AG08395 (cell line): ENCODE data around the gene DBH.

ENCODE experiments used
- DNase-seq: peaks from one replicate; pipeline ENCODE4 v3.0.0; 2012; ENCODE audit warnings: mixed read lengths, low spot score

Gene DBH

GRCh38 chr9:133684121-133684935 is 48.2 kb downstream of the DBH start:
- DNase-seq = no peak

DNA sequence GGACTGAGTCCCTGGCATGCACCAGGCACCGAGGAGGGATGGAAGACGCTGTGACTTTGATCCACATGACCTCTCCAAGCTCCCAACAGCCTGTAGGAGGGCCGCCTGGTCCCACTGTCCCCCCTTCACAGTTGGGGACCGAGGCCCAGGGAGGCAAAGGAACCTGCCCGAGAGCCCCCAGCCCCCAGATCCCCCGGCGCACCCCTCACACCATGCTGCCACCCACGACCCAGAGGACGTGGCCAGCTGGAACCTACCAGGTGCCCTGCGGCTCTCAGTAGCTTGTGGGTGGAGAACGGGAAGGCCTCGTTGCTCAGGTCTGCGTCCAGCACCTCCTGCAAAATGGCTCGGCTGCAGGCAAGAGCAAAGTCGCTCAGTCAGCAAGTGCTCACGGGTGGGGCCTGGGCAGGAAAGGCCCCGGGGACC is 48.8 kb downstream of the DBH start:
- no peak for DNase-seq

- no peak for DNase-seq
Observed at GRCh38 chr9:133685653-133686609, 49.8 kb downstream of the DBH start.

DNA sequence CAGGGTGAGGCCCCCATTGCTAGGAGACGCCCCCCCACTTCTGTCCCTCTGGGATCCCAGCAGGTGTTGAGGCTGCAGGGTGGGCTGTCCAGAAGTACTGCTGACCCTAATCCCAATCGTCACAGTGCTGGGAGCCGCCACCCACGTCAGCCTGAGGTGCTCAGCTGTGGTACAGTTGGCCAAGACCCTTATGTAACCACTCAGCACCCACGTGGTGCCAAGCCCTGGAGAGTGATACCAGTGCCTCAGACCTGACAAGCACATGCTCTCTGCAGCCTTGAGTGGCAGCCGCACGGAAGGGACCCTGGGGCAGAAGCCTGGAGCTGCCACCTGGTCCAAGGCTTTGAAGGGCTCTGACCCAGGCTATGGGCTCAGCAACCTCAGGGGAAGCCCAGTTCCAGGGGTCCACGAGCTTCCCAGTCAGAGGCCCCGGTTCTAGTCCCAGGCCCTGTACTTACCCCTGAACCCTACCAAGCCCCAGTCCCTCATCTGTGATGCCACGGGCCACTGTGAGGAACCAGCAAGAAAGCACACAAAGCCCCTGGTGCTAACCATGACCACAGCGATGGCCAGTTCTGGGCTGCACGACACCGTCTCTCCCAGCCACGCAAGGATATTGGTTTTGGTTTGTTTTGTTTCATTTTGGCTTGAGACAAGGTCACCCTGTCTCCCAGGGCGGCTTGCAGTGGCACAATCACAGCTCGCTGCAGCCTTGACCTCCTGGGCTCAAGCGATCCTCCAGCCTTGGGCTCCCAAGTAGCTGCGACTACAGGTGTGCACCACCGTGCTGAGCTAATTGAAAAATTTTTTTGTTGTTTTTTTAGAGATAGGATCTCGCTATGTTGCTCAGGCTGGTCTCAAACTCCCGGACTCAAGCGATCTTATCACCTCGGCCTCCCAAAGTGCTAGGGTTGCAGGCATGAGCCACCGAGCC is 50.7 kb downstream of the DBH start:
- DNase-seq = no peak

- DNase-seq = no peak
Observed at GRCh38 chr9:133687856-133688761, 51.9 kb downstream of the DBH start.

- DNase-seq = no peak
Observed at GRCh38 chr9:133689151-133689763, 53.1 kb downstream of the DBH start.

- DNase-seq = no peak
Observed at GRCh38 chr9:133690081-133690561, 54.0 kb downstream of the DBH start.

GRCh38 chr9:133691191-133691590 is 55.0 kb downstream of the DBH start:
- no peak for DNase-seq

DNA sequence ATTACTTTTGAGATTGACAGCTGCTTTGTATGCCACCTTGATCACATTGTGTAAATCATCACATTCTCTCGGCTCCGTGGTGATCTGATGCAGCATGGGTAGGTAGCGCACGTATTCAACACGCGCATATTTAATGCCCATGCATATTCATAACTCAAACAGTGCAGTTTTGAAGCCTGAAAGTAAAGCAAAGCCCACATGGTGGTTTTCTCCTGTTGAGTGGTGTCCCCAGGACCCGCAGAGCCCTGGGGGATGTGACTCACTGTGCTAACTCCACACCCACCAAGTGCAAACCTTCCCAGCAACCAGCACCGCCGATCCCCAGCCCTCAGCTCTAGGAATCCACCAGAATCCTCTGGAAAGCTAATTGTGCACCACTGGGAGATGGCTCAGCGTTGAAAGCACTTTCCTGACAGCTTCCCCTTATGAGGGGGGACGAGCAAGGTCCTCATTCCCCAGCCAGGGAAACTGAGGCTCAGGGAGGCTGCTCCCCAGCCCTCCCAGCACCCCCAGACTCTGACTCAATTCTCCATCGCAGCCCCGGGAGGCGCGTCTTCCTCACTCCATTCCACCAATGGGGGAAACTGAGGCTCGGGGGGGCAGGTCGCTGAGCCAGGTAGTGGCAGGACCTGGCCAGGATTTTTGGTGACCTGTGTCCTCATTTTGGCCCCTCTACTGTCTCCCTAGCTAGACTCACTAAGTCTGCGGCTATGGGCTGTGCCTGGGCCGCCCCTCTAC is 55.6 kb downstream of the DBH start:
- DNase-seq = no peak

DNA sequence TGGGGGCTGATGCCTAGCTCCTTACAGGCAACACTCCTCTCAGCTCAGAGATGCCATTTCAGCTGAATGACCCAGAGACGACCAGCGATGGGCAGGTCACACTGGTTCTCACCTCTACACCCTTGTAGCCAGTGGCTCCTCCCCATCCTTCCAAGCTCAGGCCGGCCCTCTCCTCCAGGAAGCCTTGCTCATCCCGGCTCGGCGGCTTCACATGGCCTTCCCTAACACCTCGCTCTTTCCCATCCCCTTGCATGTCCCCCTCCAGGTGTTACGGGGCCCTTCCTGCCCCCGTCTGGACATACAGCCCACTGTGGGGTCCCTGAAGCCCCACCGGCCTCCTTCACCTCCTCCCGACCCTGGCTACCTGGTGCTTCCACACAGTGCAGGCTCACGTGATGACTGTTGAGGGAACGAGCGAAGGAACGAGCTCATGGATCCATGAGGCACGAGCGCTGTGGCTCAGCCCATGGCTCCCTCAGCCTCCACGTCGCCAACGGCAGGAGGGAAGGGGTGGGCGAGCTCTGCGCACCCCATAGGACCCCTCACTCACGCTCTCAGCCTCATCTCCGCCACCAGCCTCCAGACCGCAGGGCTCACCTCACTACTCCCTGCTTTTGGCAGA is 56.3 kb downstream of the DBH start:
- DNase-seq = no peak

DNA sequence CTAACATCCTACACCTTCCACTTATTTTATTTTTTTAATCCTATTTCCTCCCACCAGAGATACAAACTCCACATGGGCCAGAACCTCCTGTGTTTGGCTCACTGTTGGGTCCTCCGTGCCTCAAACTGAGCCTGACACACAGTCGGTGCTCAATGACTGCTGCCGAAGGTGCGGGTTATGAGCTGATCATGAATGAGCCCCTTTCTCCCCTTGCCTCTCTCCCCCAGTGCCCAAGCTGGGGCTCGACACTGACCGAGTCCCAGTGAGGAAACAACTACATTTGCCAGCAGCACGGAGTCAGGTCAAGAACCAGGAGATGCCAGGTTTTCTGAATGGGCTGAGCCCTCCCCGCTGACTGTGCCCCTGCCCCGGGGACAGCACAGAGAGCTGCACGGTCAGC is 57.0 kb downstream of the DBH start:
- DNase-seq = no peak

GRCh38 chr9:133693703-133694529 is 57.8 kb downstream of the DBH start:
- no peak for DNase-seq

DNA sequence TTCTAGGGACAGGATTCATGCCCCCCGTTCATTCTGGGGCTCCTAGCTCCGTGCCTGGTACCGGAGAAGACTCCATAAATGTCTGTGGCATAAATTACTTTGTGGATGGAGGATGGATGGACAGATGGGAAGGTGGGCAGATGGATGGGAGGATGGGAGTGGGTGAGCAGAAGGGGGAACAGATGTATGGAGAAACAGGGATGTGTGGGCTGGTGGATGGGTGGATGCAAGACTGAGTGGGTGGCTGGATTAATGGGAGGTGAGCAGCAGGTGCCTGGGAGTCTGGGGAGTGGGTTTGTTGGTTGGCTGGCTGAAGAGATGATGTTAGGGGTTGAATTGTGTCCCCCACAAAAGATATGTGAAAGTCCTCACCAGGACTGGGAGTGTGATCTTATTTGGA is 58.5 kb downstream of the DBH start:
- DNase-seq = no peak

- DNase-seq = no peak
Observed at GRCh38 chr9:133696071-133696472, 59.9 kb downstream of the DBH start.

- DNase-seq = no peak
Observed at GRCh38 chr9:133699546-133699945, 63.4 kb downstream of the DBH start.

DNA sequence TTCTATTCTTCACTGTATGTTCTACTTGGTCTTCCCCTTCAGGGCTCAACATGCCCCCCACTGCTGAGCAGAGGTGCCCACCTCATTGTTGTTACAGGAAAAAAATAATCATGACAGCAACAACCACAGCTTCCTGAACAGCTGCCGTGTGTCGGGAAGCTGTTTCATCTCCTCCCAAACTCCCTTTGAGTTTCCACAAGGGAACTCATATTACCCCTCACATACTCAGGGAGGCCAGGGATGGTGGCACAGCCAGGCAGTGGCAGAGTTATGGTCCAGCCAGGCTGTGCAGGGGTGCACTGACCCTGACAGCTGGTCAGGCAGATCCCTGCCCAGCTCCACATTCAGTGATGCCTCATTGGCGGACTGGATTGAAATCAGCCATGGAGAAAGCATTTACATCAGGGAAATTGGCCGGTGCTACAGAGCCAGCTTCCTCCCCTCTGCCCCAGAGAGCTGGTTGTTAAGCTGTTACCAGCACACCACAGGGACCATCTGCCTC is 64.7 kb downstream of the DBH start:
- DNase-seq = no peak

DNA sequence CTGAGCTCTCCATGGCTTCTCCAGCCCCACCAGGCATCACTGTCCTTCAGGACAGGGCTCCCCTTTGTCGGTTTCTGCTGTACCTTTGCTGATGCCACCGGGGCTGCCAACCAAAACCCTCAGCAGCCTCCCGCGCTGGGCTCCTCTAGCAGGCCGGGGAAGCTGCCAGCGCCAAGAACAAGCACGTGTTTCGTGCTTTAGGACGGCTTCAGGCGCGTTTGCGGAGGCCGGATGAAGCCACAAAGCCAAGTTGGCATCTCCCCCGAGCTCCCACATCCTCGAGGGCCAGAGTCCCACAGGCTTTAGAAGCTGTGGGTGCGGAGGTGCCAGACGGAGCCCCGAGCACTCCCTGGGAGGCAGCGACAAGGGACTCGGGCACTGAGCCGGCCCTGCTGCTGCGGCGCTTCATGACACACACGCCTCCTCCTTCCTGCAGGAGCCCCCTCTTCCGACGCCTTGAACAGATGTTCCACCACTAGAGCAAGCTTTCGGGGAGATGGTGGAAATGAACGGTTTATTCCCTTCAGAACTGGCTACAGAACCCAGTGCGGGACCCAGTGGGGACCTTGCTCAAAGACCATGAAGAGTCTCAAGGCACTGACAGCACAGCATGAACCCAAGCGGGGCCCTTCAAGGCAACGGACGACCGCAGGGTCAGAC is 65.3 kb downstream of the DBH start:
- DNase-seq = peak; percentile 36
